DMS79 treated with DMSO at 0.1 percent for 48 hours (cell line): ENCODE data around the gene CFAP52.
"Not testable (repeated sequence)": the region's sequence is repeated elsewhere in the genome, so short reads cannot be mapped to it uniquely, and the experiment has no call there.

ENCODE experiments used
- DNase-seq: peaks from one replicate; lab custom pipeline; 2025; lab: John Stamatoyannopoulos, UW

The CFAP52 gene

GRCh38 chr17:9576521-9577372 lies at the start of gene CFAP52:
Gene CFAP52, plus strand, starts transcription at chr17:9576642. Its CDS starts 54 bp downstream, at chr17:9576696.
- peak; percentile 24 for DNase-seq

DNA sequence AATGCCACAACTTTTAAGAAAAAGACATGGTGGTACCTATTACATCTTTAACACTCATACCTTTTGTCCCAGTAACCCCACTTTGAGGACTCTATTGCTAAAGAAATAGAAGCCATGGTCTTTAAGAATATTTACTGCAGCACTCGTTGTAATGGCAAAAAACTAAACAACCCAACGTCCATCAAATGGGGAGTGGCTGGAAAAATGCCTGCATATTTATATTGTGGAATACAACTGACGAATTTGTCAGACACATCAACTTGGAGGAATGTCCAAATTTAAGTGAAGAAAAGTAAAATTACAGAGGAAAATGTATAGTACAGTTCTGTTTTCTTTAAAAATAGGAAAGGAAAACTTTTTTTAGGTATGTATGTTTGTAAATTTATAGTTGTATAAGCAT lies 48.7 kb upstream of the CFAP52 start:
- no peak for DNase-seq

DNA sequence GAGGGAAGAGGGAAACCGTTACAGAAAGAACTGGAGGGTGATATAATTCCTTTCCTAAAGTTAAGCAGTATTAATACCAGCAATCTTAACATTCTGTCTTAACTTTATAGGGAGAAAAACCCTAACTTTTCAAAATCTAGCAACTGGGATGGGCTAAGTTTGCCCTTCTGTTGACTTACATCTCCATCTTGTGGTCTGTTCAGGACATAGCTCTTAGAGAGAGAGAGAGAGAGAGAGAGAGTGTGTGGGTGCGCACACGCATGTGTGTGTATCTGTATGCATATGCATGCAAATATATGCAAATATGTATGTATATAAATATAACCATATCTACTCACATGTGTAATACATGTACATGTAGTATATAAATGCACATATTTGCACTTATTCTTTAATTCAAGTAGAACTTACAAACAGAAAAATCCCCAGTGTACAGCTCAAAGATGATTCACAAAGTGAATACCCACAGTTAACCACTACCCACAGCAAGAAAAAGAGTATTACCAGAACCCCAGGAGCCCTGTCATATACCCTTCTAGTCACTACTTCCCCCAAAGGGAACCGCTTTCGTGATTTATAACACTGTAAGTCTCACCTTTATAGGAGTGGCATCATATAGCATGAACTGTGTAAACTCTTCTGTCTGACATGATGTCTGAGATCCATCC lies 47.3 kb upstream of the CFAP52 start:
- no peak for DNase-seq

DNA sequence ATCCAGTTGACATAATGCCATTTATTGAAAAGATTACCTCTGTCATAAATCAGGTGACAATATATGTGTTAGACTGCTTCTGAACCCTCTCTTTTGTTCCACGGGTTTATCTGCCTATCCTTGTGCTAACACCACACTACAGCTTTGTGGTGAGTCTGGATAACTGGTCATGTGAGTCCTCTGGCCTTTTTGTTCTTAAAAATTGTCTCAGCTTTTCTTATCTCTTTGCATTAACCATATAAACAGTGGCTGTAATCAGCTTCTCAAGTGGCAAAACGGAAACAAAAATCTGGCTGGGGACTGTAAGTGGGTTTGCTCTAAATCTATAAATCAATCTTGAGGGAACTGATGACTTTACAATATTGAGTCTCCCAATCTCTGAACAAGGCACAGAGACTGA lies 45.4 kb upstream of the CFAP52 start:
- no peak for DNase-seq

DNA sequence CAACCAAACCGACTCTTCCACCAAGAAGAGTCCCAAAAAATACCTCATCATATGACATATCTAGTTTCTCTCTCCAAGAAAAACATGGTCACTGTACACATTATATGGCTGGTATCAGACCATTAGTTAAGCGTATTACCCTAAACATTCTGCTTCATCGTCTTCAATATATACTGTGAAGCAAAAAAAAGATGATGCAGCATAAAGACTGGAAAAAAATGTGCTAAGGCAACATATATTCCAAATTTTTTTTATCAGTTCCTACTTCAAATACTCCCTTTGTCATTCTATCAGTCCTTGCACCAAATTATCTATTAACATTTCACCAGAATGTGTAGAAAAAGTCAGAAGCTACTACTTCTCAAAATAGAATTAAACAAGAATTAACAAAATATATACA lies 43.7 kb upstream of the CFAP52 start:
- DNase-seq: no peak

DNA sequence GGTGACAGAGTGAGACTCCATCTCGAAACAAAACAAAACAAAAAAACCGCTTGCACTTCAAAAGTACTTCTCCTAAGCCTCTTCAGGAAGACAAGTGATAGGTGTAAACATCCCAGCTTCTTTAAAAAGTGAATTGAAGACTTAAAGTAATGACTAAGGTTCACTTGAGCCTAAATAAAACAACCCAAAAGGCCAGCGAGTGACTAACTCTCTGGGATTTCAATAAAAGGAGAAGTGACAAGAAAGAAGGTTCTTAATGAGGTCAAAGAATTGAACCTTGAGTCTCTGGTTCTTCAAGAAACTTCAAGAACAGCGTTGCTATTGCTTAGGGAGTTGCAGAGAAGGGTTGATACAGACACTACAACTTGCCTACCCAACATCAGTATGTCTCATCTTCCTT lies 43.0 kb upstream of the CFAP52 start:
- no peak for DNase-seq

GRCh38 chr17:9536061-9536460 lies 40.4 kb upstream of the CFAP52 start:
- DNase-seq: no peak

- no peak for DNase-seq
Measured at GRCh38 chr17:9537177-9537776, 39.2 kb upstream of the CFAP52 start.

DNA sequence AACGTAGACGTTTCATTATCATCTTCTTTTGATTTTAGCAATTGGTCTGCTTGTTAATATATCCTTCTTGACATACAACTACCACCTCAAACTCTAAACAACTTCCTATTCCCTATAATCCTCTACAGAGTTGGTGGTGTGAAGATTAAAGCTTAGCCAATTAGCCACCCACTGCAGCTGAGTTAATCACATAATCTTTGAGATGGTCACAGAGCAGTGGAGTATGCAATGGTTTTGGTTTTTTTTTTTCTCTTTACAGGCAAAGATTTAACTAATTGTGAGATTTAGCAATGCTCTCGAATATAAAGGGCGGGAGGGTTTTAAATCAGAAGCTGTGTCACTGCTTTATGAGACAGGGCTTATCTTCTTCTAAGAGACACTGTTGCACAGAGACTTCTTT lies 37.8 kb upstream of the CFAP52 start:
- no peak for DNase-seq

- DNase-seq: no peak
Measured at GRCh38 chr17:9541718-9542117, 34.7 kb upstream of the CFAP52 start.

DNA sequence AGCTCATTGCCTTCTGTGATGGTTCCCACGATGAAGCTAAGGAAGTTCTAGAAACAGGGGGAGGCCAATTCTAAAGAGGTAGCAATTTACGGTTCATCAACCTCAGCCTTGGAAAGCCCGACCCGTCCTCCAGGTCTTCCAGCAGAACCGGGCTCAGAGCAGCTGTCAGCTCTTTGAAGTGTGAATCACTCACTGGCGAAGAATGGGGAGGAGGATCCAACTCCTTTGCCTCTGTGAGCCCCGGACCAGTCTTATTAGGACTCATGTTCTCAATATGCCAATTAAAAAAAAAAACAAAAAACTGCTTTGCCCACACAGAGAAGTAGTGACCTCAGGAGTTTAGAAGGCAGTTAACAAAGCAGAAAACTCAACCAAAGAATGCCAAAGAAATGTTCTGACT lies 32.2 kb upstream of the CFAP52 start:
- DNase-seq: no peak

DNA sequence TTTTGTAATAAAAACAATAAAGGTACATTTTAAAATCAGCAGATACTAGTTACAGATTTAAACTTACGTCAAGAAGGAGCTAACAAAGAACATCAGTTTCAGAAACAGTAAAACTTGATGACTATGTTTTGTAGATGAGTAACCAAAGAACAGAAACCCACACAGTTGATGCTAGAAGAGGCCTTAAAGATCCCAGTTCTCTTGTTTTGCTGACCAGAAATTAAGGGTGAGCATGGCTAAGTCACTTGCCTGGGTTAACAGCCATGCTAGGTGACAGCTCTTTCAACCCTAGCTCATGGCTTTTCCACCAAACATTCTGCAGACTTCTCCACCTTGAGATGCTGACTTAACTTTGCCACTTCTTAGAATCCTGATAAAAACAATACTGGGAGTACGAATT lies 27.2 kb upstream of the CFAP52 start:
- no peak for DNase-seq

DNA sequence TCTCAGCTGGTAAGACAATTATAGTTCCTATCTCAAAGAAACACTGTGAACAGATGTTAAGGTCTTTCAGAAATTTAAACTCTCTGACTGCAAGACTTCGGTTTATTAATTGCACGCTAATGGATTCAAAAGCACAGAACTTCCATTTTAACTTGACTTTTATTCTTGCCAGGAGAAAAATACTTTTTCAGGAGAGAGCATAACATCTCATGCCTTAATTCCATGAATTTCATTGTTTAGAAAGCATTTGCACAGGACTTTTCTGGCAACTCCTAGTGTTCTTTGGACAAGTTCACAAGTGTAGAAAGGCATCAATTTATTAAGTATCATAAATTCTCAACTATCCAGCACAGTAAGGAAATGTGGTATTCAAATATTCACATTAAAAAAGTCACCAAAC lies 23.3 kb upstream of the CFAP52 start:
- no peak for DNase-seq

DNA sequence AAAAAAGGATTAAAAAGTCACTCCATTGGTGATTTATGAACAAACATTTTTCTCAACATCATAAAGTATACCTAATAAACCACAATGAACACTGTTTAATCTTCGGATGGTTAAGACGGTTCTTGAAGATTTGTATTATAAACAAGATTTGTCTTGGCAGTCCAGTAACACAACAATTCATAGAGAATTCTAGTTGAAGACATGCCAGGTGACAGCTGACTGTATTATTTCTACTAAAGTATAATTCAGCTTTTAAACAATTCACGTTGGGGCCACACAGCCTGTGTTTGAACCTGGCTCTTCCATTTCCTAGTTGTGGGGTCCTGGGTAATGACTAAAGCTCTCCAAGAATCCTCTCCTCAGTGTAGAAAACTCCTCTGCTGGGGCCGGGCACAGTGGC lies 22.8 kb upstream of the CFAP52 start:
- no peak for DNase-seq

DNA sequence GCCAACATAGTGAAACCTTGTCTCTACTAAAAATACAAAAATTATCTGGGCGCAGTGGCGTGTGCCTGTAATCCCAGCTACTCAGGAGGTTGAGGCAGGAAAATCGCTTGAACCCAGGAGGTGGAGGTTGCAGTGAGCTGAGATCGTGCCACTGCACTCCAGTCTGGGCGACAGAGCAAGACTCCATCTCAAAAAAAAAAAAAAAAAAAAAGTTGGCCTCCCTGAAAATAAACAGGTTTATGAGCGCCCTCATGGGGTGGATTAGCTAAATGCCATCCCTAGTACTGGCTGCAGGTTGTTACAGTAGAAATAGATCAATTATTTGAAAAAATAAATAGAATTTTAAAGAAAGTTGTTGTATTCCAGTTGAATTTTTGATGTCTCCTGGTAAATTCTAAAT lies 21.7 kb upstream of the CFAP52 start:
- not testable (repeated sequence) for DNase-seq

GRCh38 chr17:9557161-9557755 lies 19.2 kb upstream of the CFAP52 start:
- DNase-seq: peak; percentile 7

GRCh38 chr17:9557857-9558256 lies 18.6 kb upstream of the CFAP52 start:
- DNase-seq: no peak

GRCh38 chr17:9564104-9564503 lies 12.3 kb upstream of the CFAP52 start:
- DNase-seq: no peak

DNA sequence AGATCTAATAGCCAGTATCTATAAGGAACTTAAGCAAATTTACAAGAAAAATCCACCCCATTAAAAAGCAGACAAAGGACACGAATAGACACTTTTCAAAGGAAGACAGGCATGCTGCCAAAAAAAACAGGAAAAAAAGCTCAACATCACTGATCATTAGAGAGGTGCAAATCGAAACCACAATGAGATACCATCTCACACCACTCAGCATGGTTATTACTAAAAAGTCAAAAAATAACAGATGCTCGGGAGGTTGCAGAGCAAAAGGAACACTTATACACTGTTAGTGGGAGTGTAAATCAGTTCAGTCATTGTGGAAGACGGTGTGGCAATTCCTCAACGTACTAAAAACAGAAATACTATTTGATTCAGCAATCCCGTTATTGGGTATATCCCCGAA lies 10.4 kb upstream of the CFAP52 start:
- DNase-seq: no peak

- DNase-seq: not testable (repeated sequence)
Measured at GRCh38 chr17:9566739-9567138, 9.7 kb upstream of the CFAP52 start.

DNA sequence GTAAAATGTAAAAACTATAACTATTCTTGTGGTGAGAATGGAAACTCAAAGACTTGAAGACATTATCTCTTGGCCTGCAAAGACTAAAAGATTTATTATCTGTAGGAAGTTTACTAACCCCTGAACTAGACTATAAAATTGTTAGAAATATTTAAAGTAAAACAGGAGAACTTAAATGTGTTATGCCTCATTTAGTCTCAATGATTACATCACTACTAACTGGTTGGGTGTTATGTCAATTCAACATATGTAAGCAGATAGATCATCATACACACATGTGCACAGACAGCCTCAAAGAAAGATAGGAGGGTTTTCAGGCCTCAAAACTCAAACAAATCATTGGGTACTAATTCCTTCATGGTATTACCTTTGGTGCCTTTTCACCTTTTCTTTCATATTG lies 8.4 kb upstream of the CFAP52 start:
- DNase-seq: no peak

DNA sequence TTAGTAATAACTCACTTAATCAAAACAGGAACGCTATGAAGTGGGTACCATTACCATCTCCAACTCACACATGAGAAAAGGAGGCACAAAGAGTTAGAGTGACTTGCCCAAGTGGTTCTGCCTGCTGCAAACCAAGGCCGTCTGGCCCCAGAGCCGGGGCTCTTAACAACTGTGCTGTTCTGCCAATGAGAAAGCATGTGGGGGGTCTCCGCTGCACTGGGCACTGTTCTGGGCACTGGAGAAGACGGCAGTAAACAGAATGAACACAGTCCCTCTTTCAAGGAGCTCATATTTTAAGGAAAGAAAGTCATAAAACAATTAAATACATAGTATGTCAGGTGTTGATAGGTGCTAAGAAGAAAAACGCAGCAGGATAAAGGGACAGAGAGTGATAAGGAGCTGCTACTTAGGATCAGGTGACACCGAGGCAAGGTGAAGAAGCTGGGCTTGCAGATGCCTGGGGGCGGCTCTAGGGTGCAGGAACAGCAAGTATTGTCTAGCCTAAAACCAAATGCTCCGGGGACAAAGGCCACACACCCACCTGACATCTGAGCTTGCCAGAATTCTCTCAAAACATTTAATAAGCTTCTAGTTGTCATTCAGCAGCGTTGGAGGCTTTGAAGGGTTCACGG lies 7.4 kb upstream of the CFAP52 start:
- DNase-seq: no peak
